Thoracic aorta (tissue), 2 donors: ENCODE measurements around the gene AUTS2. TPM values are rescaled to one million over a fixed set of nuclear protein-coding genes. Genes with fewer than 3 reads are reported as not detected.

Experiments
- ATAC-seq: fragments of 150-250 bp; one replicate; pipeline ENCODE4 v1.8.0; 2017; ENCODE audit warnings: low read depth; ENCODE audit not compliant: insufficient number of reproducible peaks, low FRiP score
- DNase-seq: peaks from one replicate; pipeline ENCODE4 v3.0.0-alpha.2; 2020; ENCODE audit warnings: low spot score
- H3K27ac ChIP-seq, 2 donors: fragments of 200-600 bp; sonication (generic); 1 replicate in 1 of 2; 2 replicates in 1 of 2; pipeline ENCODE4 v1.5.1; 2016; ENCODE audit warnings: mild to moderate bottlenecking in 2 of 2, moderate library complexity in 2 of 2
- H3K27me3 ChIP-seq: fragments of 200-600 bp; sonication (generic); replicated peaks from 2 replicates; pipeline ENCODE4 v1.6.0; 2016; ENCODE audit warnings: mild to moderate bottlenecking; ENCODE audit not compliant: insufficient read depth
- H3K36me3 ChIP-seq: fragments of 200-600 bp; sonication (generic); one replicate; pipeline ENCODE4 v1.5.1; 2016
- H3K4me1 ChIP-seq, 2 donors: fragments of 200-600 bp; sonication (generic); 1 replicate in 1 of 2; 2 replicates in 1 of 2; pipeline versions ENCODE4 v1.5.1 to v1.6.0; 2016; ENCODE audit warnings: low read depth in 2 of 2, mild to moderate bottlenecking in 1 of 2; ENCODE audit not compliant: control insufficient read depth in 1 of 2
- H3K4me3 ChIP-seq: fragments of 200-600 bp; sonication (generic); 2 replicates; pipeline ENCODE4 v1.5.1; 2016; ENCODE audit warnings: mild to moderate bottlenecking
- H3K9me3 ChIP-seq: fragments of 200-600 bp; sonication (generic); 2 replicates; pipeline ENCODE4 v1.5.1; 2016
- CTCF ChIP-seq: fragments of 200-600 bp; sonication (generic); IDR thresholded peaks from one replicate; pipeline ENCODE4 v1.5.1; 2019; ENCODE audit warnings: antibody characterized with exemption
- total RNA-seq, 2 donors: library from RNA; depleted of rRNA; stranded (reverse); fragments of >200 nt; gene quantifications; one replicate each; pipeline versions ENCODE4 v1.1.0 to v1.2.3, GENCODE V29; 2016

The AUTS2 gene
- total RNA-seq, 2 donors from 2014 or later, result 49.4 to 101 TPM

- ATAC-seq (no peak), DNase-seq (no peak)
- Histone ChIP-seq H3K4me1 (no peaks in the 10 kb centered on the region), H3K36me3 (no peaks in the 10 kb centered on the region), H3K27ac (no peak overlapping the region), H3K9me3 (no peaks in the 10 kb centered on the region), H3K4me3 (no peak overlapping the region), H3K27me3 (no peaks in the 10 kb centered on the region)
- TF ChIP-seq CTCF, result no peak
These were observed 967.6 kb downstream of the AUTS2 start for GRCh38 chr7:70565721-70566370.

- TF ChIP-seq CTCF, result no peak
- no peak for DNase-seq
- Histone ChIP-seq H3K27me3 (no peaks in the 10 kb centered on the region), H3K36me3 (no peaks in the 10 kb centered on the region), H3K9me3 (no peaks in the 10 kb centered on the region), H3K4me3 (no peak overlapping the region), H3K27ac (no peak overlapping the region), H3K4me1 (no peaks in the 10 kb centered on the region)
- no peak for ATAC-seq
These were observed 968.4 kb downstream of the AUTS2 start for GRCh38 chr7:70566671-70567070.

- no peak for DNase-seq
These were observed 970.5 kb downstream of the AUTS2 start for GRCh38 chr7:70568674-70569334.

GRCh38 chr7:70569335-70569819 lies 971.1 kb downstream of the AUTS2 start:
- no peaks in the 10 kb centered on the region for H3K4me1 ChIP-seq
- no peak for DNase-seq
- TF ChIP-seq CTCF, result no peak
- H3K4me3 ChIP-seq, result no peak overlapping the region
- no peak for ATAC-seq
- H3K9me3 ChIP-seq, result no peaks in the 10 kb centered on the region
- H3K36me3 ChIP-seq, result no peaks in the 10 kb centered on the region
- H3K27ac ChIP-seq, result no peak overlapping the region
- no peaks in the 10 kb centered on the region for H3K27me3 ChIP-seq

More at GRCh38 chr7:70568674-70569334, 970.5 kb downstream of the AUTS2 start:
- Histone ChIP-seq H3K9me3 (no peaks in the 10 kb centered on the region), H3K36me3 (no peaks in the 10 kb centered on the region), H3K4me3 (no peak overlapping the region), H3K4me1 (no peaks in the 10 kb centered on the region), H3K27me3 (no peaks in the 10 kb centered on the region), H3K27ac (no peak overlapping the region)
- no peak for ATAC-seq
- no peak for TF ChIP-seq CTCF

GRCh38 chr7:70570029-70570428 lies 971.8 kb downstream of the AUTS2 start:
- Histone ChIP-seq H3K4me3 (no peak overlapping the region), H3K36me3 (no peaks in the 10 kb centered on the region), H3K4me1 (peaks cover 0 to under 1% of the 10 kb centered on the region in 2 donors), H3K27ac (no peak overlapping the region), H3K27me3 (no peaks in the 10 kb centered on the region), H3K9me3 (no peaks in the 10 kb centered on the region)
- ATAC-seq (no peak), DNase-seq (no peak)
- no peak for TF ChIP-seq CTCF
